Pancreas (tissue), 10 donors: Measurements from ENCODE around the gene SUGT1. TPM values are rescaled to one million over a fixed set of nuclear protein-coding genes. Genes with fewer than 3 reads are reported as not detected.
"Not testable (repeated sequence)": the region's sequence is repeated elsewhere in the genome, so short reads cannot be mapped to it uniquely, and the experiment has no call there.

Source experiments
- ATAC-seq, 4 donors: fragments of 200-7000 bp; cut with Tn5 transposase; one replicate each; pipeline versions ENCODE4 v1.8.0 to v1.9.1; 2020; ENCODE audit warnings: mild to moderate bottlenecking in 4 of 4, moderate library complexity in 4 of 4
- DNase-seq, 6 donors: peaks; one replicate each; pipeline ENCODE4 v3.0.0-alpha.2; 2020
- FAIRE-seq: peaks from 2 replicates; lab custom pipeline; 2012; peaks lifted over from hg19 to GRCh38; lab: Jason Lieb, UNC
- H3K27ac ChIP-seq, 4 donors: fragments of 200-600 bp; sonication (generic); 1 replicate in 3 of 4; 2 replicates in 1 of 4; pipeline versions ENCODE4 v1.5.0 to v1.8.0; 2020
- H3K27me3 ChIP-seq, 4 donors: fragments of 200-600 bp; one replicate each; pipeline ENCODE4 v1.8.0; 2021
- H3K36me3 ChIP-seq, 3 donors: fragments of 200-600 bp; sonication (generic) in 1 of 3; one replicate each; pipeline versions ENCODE4 v1.5.0 to v1.8.0; 2020 to 2021
- H3K4me1 ChIP-seq, 3 donors: fragments of 200-600 bp; one replicate each; pipeline ENCODE4 v1.8.0; 2021
- H3K4me3 ChIP-seq, 4 donors: fragments of 200-600 bp; sonication (generic) in 2 of 4; one replicate each; pipeline versions ENCODE4 v1.5.0 to v1.8.0; 2020 to 2021
- H3K9me3 ChIP-seq, 4 donors: fragments of 200-600 bp; one replicate each; pipeline ENCODE4 v1.8.0; 2021
- CTCF ChIP-seq, 4 donors: fragments of 200-600 bp; sonication (generic) in 3 of 4; IDR thresholded peaks; one replicate each; pipeline versions ENCODE4 v1.5.0 to v1.8.0; 2021; ENCODE audit warnings: antibody characterized with exemption in 4 of 4
- WGBS, 2 donors: extraction: QIAGEN DNeasy Blood & Tissue Kit; methylation state at CpG; one replicate each; pipeline ENCODE4 v1.1.7; 2013; 5-methylcytosine and 5-hydroxymethylcytosine counted together
- intact Hi-C, 3 donors: fragments of 100-400 bp; cut with DNase I; formaldehyde crosslinking; loops; one replicate each; pipeline versions ENCODE4 v1.11.1 to v1.14.2; 2022
- polyA plus RNA-seq, 2 donors: library from polyadenylated mRNA; stranded (reverse); fragments of 200-250 nt; gene quantifications; one replicate each; pipeline ENCODE4 v1.2.3, GENCODE V29; 2013
- total RNA-seq, 6 donors: library from RNA; stranded (reverse); fragmentation: NEBNext Ultra II Directional in 4 of 6; extraction: Animal tissue kit (Norgen Biotek cat#: 25700) in 4 of 6; gene quantifications; one replicate each; pipeline versions ENCODE4 v1.2.1 to v1.2.4, GENCODE V29; 2021 to 2023
- donor health status: healthy with polysubstance abuse.
- donor health status: DM: no; HTN: no; CAD: no; lungs with moderate emphysema.
- donor health status: DM: no; HTN: no; CAD: no.
- donor health status: control.
- donor health status: control.
- donor health status: Bipolar disorder and iron deficiency.
- donor health status: DM: yes; HTN: yes; CAD: no.
- donor health status: DM: no; HTN: no; CAD: no.
- donor health status: DM: no; HTN: no; CAD: no.
- donor health status: DM: yes; HTN: yes; CAD: no.

SUGT1 gene
- total and polyA plus RNA-seq, 8 donors, result 16.6 to 28.7 (median 21.8) TPM

- WGBS, 2 donors, result 80 to 85% methylated on average over 4 of the region's 4 CpGs
- intact Hi-C loops, result no loop called here
- FAIRE-seq (no peak), DNase-seq (no peak), ATAC-seq (no peak)
- Histone ChIP-seq H3K4me3 (no peak overlapping the region), H3K27me3 (no peaks in the 10 kb centered on the region), H3K9me3 (no peaks in the 10 kb centered on the region), H3K4me1 (peaks cover 0 to 2% (median 0%) of the 10 kb centered on the region in 3 donors), H3K27ac (no peak overlapping the region), H3K36me3 (no peaks in the 10 kb centered on the region)
- TF ChIP-seq CTCF (IDR thresholded peaks at IDR 0.05), result no peak
Observed at GRCh38 chr13:52615134-52615801, 37.4 kb upstream of the SUGT1 start.

- intact Hi-C loops, result no loop called here
- H3K36me3 ChIP-seq, result no peaks in the 10 kb centered on the region
- H3K4me1 ChIP-seq, result peaks cover 0 to 2% (median 0%) of the 10 kb centered on the region in 3 donors
- no peak for TF ChIP-seq CTCF (IDR thresholded peaks at IDR 0.05)
- DNase-seq, result no peak
- no peaks in the 10 kb centered on the region for H3K27me3 ChIP-seq
- no peak overlapping the region for H3K4me3 ChIP-seq
- FAIRE-seq, result no peak
- no peaks in the 10 kb centered on the region for H3K9me3 ChIP-seq
- no peak overlapping the region for H3K27ac ChIP-seq
- WGBS, 2 donors, result 82 to 83% methylated on average over 5 of the region's 5 CpGs
- ATAC-seq, result no peak
Observed at GRCh38 chr13:52615812-52616211, 36.8 kb upstream of the SUGT1 start.

DNA sequence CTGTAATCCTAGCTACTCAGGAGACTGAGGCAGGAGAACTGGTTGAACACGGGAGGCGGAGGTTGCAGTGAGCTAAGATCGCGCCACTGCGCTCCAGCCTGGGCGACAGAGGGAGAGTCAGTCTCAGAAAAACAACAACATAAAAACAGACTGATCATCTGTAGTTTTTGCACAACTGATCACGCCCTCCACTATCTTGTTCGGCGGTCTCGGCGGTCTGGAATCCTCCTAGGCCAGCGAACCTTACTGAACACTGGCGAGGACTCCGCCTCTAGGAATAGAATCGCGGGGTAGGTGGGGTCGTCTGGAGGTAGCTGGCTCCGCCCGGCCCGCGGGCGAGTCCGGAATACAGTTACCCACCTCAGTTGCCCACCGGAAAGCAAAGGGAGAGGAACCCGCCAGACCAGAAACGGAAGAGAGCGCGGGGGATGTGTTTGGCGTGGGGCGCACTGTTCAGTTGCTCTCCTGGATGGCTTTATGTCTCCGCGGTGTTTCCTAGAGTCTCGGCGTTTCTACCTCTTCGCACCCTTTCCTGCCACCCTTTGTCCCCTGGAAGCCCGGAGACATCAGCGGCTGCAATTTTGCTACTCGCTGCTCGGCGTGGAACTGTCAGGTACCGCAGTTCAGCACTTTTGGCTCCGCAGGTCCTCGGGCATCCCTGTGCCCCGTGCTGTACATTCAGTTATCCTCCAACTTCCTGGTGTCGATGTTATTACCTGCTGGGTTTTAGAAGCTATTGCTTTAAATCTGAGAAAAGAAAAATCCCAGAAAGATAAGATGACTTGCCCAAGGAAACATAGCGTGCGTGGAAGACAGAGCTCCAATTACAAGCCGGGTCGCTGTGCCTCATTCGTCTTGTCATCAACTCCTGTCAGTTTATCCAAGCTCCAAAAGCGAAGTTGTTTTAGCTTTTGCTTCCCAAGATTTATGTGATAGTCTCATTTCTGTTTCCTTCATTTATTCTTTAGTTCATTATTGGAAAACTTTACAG is 35.3 kb upstream of the SUGT1 start:
- peak overlapping the region; percentile 46 to 72 (median 56) for H3K4me3 ChIP-seq
- H3K36me3 ChIP-seq, result no peaks in the 10 kb centered on the region
- intact Hi-C loops, result no loop called here
- H3K27ac ChIP-seq, result peak overlapping the region; percentile 55 to 73 (median 63)
- peak; percentile 97 to 100 (median 98) for ATAC-seq
- H3K4me1 ChIP-seq, result peaks cover 0 to 2% (median 0%) of the 10 kb centered on the region in 3 donors
- WGBS, 2 donors, result 0 to 1% methylated on average over 51 of the region's 51 CpGs
- no peak for FAIRE-seq
- H3K27me3 ChIP-seq, result no peaks in the 10 kb centered on the region
- H3K9me3 ChIP-seq, result no peaks in the 10 kb centered on the region
- TF ChIP-seq CTCF (IDR thresholded peaks at IDR 0.05), result no peak
- peak; percentile 77 to 90 (median 82) for DNase-seq

DNA sequence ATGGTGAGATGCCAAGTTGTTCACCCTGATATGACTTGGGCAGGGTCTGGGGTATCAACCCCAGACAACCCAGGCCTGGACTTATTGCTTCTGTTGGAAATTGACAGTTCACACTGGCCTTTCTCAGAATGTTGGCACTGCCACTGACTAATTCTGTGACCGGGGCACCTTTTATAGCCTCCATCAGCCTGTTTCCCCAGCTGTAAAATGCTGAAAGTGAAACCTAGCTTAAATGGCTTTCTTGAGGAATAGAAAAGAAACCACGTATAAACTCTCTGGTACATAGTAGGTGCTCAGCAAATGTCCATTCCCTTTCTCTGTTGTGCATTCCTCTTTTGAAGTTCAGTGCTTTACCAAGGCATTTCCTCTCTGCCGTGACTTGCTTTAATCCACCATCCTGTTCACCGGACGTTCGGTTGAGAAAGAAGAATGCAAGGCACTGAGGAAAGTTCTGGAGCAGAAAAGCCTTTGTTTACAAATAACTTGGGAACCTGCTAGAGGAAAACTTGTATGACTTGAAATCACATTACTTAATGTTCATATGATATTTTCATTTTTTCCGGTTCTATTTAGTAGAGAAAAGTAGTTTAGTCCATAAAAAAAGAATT is 21.4 kb upstream of the SUGT1 start:
- H3K27ac ChIP-seq, H3K9me3 ChIP-seq, DNase-seq, H3K27me3 ChIP-seq, intact Hi-C loops, H3K4me1 ChIP-seq, ATAC-seq, FAIRE-seq, H3K4me3 ChIP-seq: not testable (repeated sequence)
- 87 to 89% methylated on average over 6 to 7 of the region's 7 CpGs for WGBS, 2 donors
- peaks cover 0 to 17% (median 0%) of the 10 kb centered on the region in 3 donors for H3K36me3 ChIP-seq

DNA sequence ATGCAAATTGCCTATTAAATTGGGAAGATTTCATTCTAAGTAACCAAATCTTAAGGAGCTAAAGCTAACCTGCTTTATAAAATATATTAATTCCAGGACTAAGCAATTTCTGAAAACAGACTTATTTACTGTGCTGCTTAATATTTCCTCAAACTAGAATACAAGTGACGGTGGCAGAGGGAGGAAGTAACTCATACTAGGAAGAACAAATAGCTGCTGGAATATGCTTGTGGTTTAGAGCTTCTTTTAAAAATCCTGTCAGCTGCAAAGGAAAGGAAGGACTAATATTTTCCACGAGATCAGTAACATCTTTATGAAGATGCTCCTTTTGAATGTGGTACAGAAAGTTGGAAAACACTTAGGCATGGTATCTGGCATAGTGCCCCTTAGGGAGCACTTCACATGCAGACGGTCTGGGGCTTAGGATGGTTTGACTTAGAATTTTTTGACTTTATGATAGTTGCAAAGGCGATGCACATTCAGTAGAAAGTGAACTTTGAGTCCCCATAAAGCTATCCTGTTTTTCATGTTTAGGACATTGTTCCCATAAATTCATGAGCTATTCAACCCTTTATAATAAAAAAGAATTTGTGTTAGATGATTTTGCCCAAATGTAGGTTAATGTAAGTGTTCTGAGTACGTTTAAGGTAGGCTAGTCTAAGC is 13.8 kb upstream of the SUGT1 start:
- no peaks in the 10 kb centered on the region for H3K4me1 ChIP-seq
- no peaks in the 10 kb centered on the region for H3K27me3 ChIP-seq
- H3K9me3 ChIP-seq, result no peaks in the 10 kb centered on the region
- H3K36me3 ChIP-seq, result peaks cover 0 to 8% (median 0%) of the 10 kb centered on the region in 3 donors
- 87 to 94% methylated on average over 5 of the region's 5 CpGs for WGBS, 2 donors
- intact Hi-C loops, result no loop called here
- FAIRE-seq (no peak), DNase-seq (no peak), ATAC-seq (no peak)
- no peak for TF ChIP-seq CTCF (IDR thresholded peaks at IDR 0.05)
- H3K4me3 ChIP-seq, result no peak overlapping the region
- H3K27ac ChIP-seq, result no peak overlapping the region
